NCI-H345 (cell line): Measurements from ENCODE around the gene FAR2.
"Not testable (repeated sequence)": the region's sequence is repeated elsewhere in the genome, so short reads cannot be mapped to it uniquely, and the experiment has no call there.

ENCODE experiments used
- DNase-seq: peaks from one replicate; lab custom pipeline; 2025; lab: John Stamatoyannopoulos, UW

Gene FAR2

DNA sequence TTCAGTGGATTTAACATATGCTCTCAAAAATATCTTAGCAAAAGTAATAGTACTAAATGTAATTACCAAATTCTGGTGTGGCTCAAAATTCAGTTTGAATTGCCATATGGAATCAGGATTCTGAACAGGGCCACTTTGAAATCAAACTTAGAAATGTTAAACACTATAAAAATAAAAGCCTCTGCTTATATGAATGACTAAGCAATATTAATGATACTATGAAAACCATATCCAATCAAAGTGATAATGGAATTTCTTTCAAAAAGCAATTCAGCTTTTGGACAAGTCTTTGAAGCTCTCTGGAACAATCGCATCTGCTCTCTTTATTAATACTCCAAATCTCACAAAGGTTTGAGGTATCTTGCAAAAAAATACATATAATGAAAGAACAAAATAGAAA is 180.3 kb downstream of the FAR2 start:
- no peak for DNase-seq

DNA sequence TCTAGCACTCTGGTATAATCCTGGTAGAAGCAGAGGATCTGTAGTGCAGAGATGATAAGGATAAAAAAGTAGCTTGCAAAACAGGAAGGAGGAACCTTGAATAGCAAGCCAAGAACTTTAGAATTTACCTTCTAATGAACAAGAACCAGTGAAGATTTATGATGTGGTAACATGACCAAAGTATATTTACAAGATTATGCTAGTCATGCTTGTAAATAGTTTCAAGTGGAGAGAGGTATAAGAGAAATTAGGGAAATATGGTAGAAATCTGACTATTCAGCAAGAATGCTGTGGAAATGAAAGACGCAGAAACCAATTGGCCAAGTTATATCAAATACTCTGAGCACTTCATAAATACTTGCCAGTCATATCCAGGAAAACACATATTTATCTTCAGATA is 184.1 kb downstream of the FAR2 start:
- no peak for DNase-seq

DNA sequence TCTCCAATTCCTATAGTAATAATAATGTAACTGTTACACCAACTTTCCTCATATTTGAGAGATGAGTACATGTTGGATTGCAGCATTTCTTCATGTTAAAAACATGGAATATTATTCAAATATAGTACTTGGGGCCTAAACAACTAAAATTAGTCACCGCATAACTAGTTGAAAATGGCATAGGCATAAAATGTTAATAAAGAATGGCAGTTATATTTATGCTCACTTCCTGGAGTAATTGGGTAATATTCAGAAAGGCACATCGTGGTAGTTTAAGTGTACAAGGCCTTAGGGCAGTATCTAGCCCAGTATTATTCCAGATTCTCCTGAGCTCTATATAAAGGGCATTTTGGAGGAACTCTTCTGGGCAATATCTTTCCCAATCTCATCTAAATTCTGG is 185.9 kb downstream of the FAR2 start:
- DNase-seq: no peak

- no peak for DNase-seq
Observed at GRCh38 chr12:29337325-29337724, 188.2 kb downstream of the FAR2 start.

- DNase-seq: no peak
Observed at GRCh38 chr12:29343022-29343799, 194.1 kb downstream of the FAR2 start.

DNA sequence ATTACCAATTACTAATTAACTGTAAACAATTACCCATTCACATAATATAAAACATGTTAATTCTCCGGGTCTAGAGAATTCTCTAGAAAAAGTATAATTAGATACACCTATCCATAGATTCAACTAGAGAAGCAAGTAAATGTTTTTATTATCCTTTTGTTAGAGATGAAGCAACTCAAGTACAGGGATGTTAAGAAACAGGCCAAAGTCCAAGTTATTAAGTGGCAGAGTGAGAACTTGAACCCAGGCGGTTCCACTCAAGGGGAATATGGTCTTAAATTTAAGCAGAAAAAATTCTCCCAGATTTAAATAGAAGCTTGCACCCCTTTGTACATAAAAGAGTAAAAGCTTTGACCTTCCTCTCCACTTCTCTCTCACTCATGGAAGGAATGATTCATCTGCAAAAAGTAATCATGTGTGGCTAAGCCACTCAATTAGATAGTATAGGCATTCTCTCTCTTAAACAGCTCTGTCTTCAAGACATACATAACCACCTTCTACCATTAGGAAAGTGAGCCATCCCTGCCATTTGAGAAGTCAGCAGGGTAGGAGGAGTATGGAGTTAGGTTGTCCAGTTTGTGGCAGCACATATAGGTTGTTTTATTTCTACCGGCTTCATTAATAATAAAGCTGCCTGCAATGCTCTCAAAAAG is 197.8 kb downstream of the FAR2 start:
- DNase-seq: no peak

DNA sequence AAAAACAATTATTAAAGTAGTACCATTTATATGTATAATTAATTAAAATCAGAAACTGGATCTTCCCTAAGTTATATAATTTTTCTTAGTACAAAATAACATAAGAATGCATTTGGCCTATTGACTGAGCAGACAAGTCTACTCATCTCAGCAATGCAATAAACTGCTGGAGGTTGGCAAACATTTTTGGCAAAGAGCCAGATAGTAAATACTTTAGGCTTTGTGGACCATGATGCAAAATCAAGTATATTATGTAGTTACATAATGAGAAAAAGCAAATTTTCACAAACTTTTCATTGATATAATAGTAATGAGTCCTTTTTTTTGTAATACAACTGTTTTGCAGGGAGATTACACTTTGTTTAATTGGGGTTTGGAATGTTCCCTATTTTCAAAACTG is 201.0 kb downstream of the FAR2 start:
- DNase-seq: peak; percentile 55

GRCh38 chr12:29354954-29355353 is 205.9 kb downstream of the FAR2 start:
- DNase-seq: no peak

DNA sequence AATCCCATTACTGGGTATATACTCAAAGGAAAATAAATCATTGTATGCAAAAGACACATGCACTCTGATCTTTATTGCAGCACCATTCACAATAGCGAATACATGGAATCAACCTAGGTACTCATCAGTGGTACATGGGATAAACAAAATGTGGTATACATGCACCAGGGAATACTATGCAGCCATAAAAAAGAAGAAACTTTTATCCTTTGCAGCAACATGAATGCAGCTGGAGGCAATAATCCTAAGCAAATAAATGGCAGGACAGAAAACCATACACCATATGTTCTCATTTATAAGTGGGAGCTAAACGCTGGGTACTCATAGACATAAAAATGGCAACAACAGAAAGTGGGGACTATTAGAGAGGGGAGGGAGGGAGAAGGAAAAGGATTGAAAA is 216.0 kb downstream of the FAR2 start:
- DNase-seq: no peak

DNA sequence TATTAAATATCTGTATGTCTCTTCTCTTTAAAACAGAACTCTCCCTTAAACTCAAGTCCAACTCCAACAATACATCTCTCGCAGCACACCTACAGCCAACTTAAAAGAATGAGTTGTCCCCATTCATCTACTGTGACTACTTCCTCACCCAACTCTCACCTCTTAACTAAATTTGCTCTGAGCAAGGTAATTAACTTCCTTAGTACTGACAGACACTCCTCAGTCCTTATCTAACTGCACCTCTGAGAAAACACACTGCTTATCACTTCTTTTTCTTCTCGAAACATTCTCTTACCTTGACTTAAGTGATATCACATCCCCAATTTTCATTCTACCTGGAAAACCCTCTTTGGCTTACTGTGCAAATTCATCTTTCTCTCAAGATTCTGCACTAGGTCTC is 224.9 kb downstream of the FAR2 start:
- DNase-seq: no peak

- no peak for DNase-seq
Observed at GRCh38 chr12:29374913-29375312, 225.8 kb downstream of the FAR2 start.

DNA sequence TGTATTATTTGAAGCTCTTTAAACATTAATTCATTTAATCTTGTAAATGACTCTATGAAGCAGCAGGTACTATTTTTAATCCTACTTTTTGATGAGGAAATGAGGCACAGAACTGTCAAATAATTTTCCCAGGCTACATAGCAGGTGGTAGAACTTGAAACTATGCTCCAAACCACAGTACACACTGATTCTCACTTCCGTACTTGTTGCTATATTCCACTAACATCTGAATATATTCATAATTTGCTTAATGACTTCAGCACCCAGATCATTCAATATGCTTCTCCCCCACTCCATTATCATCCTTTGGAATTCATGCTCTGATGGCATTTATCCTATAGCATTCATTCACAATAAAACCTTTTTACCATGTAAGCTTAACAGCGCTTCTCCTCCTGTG is 227.0 kb downstream of the FAR2 start:
- DNase-seq: no peak

DNA sequence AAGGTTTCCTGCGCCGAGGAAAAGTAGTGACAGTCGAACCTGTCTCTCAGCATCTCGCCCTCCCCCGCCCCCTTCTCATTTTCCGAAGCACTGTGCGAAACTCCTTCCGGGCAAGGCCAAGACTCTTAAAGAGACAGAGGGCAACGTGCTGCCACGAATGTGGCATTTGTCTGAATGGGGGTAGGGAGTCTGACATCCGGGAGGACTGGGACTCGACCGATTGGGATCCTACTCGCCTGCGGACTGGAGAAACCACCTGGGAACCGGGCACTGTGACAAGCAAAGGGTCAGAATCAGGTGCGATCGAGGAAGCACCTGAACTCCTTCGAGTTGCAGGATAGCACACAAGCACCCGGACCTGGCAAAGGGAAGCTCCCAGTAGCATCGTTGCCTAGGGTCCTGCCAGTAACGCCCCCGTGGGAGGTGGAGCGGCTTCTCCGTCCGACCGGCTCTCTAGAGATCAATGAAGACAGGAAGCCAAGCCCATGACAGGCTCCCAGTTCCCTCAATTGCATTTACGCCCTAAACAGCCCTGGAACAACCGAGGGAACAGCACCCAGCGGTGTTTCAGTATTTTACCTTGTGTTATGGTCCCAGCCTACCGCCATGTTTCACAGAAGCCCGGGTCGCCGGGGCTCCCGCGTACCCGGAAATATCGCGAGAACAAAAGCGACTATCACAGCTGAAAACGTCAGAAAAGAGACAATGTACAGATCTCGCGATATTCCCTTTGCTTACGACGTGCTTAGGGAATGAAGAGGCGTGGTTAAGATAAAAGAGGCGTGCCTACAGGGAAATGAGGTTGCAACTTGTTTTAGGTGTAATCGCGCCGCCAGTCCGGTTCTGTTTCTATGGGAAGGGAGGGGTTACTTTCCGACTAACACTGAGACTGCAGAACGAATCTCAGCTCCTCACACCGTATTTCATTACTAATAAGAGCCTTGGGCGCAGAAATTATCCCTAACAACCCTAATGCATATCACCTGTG is 231.8 kb downstream of the FAR2 start, which contains the start of gene ERGIC2:
Gene ERGIC2 (minus strand): TSS at position 637 of the 988 bp plus-strand sequence. CDS start 9,539 bp downstream, outside the sequence.
- peak; percentile 99 for DNase-seq

- no peak for DNase-seq
Observed at GRCh38 chr12:29382251-29382650, 233.2 kb downstream of the FAR2 start.

- DNase-seq: not testable (repeated sequence)
Observed at GRCh38 chr12:29385194-29385593, 236.1 kb downstream of the FAR2 start.
